Islet precursor cell (in vitro differentiated cells): ENCODE results near the gene IBTK.
"Not testable (repeated sequence)": the region's sequence is repeated elsewhere in the genome, so short reads cannot be mapped to it uniquely, and the experiment has no call there.

Experiments used
- DNase-seq: peaks from one replicate; pipeline ENCODE4 v3.0.0-alpha.2; 2018

Gene IBTK

GRCh38 chr6:82246802-82247504 is 591 bp downstream of the IBTK start:
- peak; percentile 90 for DNase-seq

- no peak for DNase-seq
Observed at GRCh38 chr6:82246370-82246769, 1.2 kb downstream of the IBTK start.

- DNase-seq, result no peak
Observed at GRCh38 chr6:82245376-82245775, 2.2 kb downstream of the IBTK start.

GRCh38 chr6:82243884-82244283 is 3.7 kb downstream of the IBTK start:
- no peak for DNase-seq

GRCh38 chr6:82240186-82240585 is 7.4 kb downstream of the IBTK start:
- DNase-seq, result no peak

- no peak for DNase-seq
Observed at GRCh38 chr6:82239597-82239996, 7.9 kb downstream of the IBTK start.

- DNase-seq, result no peak
Observed at GRCh38 chr6:82237013-82237412, 10.5 kb downstream of the IBTK start.

GRCh38 chr6:82227770-82228169 is 19.8 kb downstream of the IBTK start:
- DNase-seq, result no peak

- no peak for DNase-seq
Observed at GRCh38 chr6:82220167-82220566, 27.4 kb downstream of the IBTK start.

- no peak for DNase-seq
Observed at GRCh38 chr6:82217018-82217586, 30.4 kb downstream of the IBTK start.

GRCh38 chr6:82216549-82216948 is 31.0 kb downstream of the IBTK start:
- no peak for DNase-seq

GRCh38 chr6:82211326-82211725 is 36.2 kb downstream of the IBTK start:
- no peak for DNase-seq

- no peak for DNase-seq
Observed at GRCh38 chr6:82208913-82209312, 38.6 kb downstream of the IBTK start.

GRCh38 chr6:82205930-82206392 is 41.6 kb downstream of the IBTK start:
- no peak for DNase-seq

- no peak for DNase-seq
Observed at GRCh38 chr6:82204020-82204419, 43.5 kb downstream of the IBTK start.

- no peak for DNase-seq
Observed at GRCh38 chr6:82197784-82198183, 49.8 kb downstream of the IBTK start.

GRCh38 chr6:82197245-82197644 is 50.3 kb downstream of the IBTK start:
- not testable (repeated sequence) for DNase-seq

- no peak for DNase-seq
Observed at GRCh38 chr6:82196161-82196560, 51.4 kb downstream of the IBTK start.

- no peak for DNase-seq
Observed at GRCh38 chr6:82195619-82196018, 51.9 kb downstream of the IBTK start.

GRCh38 chr6:82185948-82186535 is 61.5 kb downstream of the IBTK start:
- DNase-seq, result no peak

GRCh38 chr6:82183642-82184282 is 63.8 kb downstream of the IBTK start:
- no peak for DNase-seq

- DNase-seq, result no peak
Observed at GRCh38 chr6:82182756-82183155, 64.8 kb downstream of the IBTK start.

- DNase-seq, result no peak
Observed at GRCh38 chr6:82179415-82179814, 68.1 kb downstream of the IBTK start.

GRCh38 chr6:82178759-82179112 is 68.8 kb downstream of the IBTK start:
- no peak for DNase-seq
